Measurements from ENCODE around the gene GDF2. TPM values are rescaled to one million over a fixed set of nuclear protein-coding genes. Genes with fewer than 3 reads are reported as not detected.

Gene GDF2
- total RNA-seq, 3 donors from 2014 or later (not counting 1 experiment from before 2014, with no cell fraction given) = not detected

GRCh38 chr10:47306387-47307210, 15.7 kb upstream of the GDF2 start:
- Mint-ChIP-seq H3K27ac (no peak overlapping the region), H3K9me3 (no peaks in the 10 kb centered on the region), H3K36me3 (no peaks in the 10 kb centered on the region), H3K4me1 (no peaks in the 10 kb centered on the region), H3K4me3 (no peak overlapping the region), H3K27me3 (ENCODE audit: low read depth in 2 of 2) (peaks cover 2 to 7% of the 10 kb centered on the region in 2 donors)
- Histone ChIP-seq H3K36me3 (ENCODE audit: control insufficient read depth, insufficient read depth, low read length) (no peaks in the 10 kb centered on the region), H3K9me3 (ENCODE audit: control insufficient read depth, insufficient read depth, low read length) (no peaks in the 10 kb centered on the region), H3K4me3 (ENCODE audit: low read length) (no peak overlapping the region), H3K4me1 (ENCODE audit: control insufficient read depth, insufficient read depth, low read length) (no peaks in the 10 kb centered on the region), H3K27me3 (ENCODE audit: control insufficient read depth, insufficient read depth, low read length) (no peaks in the 10 kb centered on the region), H3K27ac (ENCODE audit: low read length) (no peak overlapping the region)
- intact Hi-C loops (cut with micrococcal nuclease) = no loop called here
- no peak for DNase-seq
- no peak for TF ChIP-seq CTCF (IDR thresholded peaks at IDR 0.05)
- no peak for ATAC-seq
- WGBS (ENCODE audit: insufficient coverage) = 52% methylated on average over 10 of the region's 10 CpGs

GRCh38 chr10:47307381-47307780, 14.9 kb upstream of the GDF2 start:
- Mint-ChIP-seq H3K27ac (no peak overlapping the region), H3K36me3 (no peaks in the 10 kb centered on the region), H3K4me3 (no peak overlapping the region), H3K9me3 (no peaks in the 10 kb centered on the region), H3K27me3 (ENCODE audit: low read depth in 2 of 2) (peaks cover 2 to 7% of the 10 kb centered on the region in 2 donors), H3K4me1 (no peaks in the 10 kb centered on the region)
- peaks cover 2% of the 10 kb centered on the region for H3K4me1 ChIP-seq (ENCODE audit: control insufficient read depth, insufficient read depth, low read length)
- H3K9me3 ChIP-seq (ENCODE audit: control insufficient read depth, insufficient read depth, low read length) = no peaks in the 10 kb centered on the region
- no peak for TF ChIP-seq CTCF (IDR thresholded peaks at IDR 0.05)
- no peaks in the 10 kb centered on the region for H3K27me3 ChIP-seq (ENCODE audit: control insufficient read depth, insufficient read depth, low read length)
- WGBS (ENCODE audit: insufficient coverage) = 86% methylated on average over 3 of the region's 3 CpGs
- H3K36me3 ChIP-seq (ENCODE audit: control insufficient read depth, insufficient read depth, low read length) = no peaks in the 10 kb centered on the region
- no peak for DNase-seq
- ATAC-seq = no peak
- H3K4me3 ChIP-seq (ENCODE audit: low read length) = no peak overlapping the region
- no peak overlapping the region for H3K27ac ChIP-seq (ENCODE audit: low read length)
- intact Hi-C loops (cut with micrococcal nuclease) = no loop called here

GRCh38 chr10:47308775-47309174, 13.5 kb upstream of the GDF2 start:
- H3K4me1 ChIP-seq (ENCODE audit: control insufficient read depth, insufficient read depth, low read length) = peaks cover 2% of the 10 kb centered on the region
- Mint-ChIP-seq H3K27ac (no peak overlapping the region), H3K27me3 (ENCODE audit: low read depth in 2 of 2) (no peaks in the 10 kb centered on the region), H3K4me3 (no peak overlapping the region), H3K9me3 (no peaks in the 10 kb centered on the region), H3K36me3 (no peaks in the 10 kb centered on the region), H3K4me1 (no peaks in the 10 kb centered on the region)
- DNase-seq = no peak
- no peak for TF ChIP-seq CTCF (IDR thresholded peaks at IDR 0.05)
- intact Hi-C loops (cut with micrococcal nuclease) = no loop called here
- no peak for ATAC-seq
- H3K27me3 ChIP-seq (ENCODE audit: control insufficient read depth, insufficient read depth, low read length) = no peaks in the 10 kb centered on the region
- 91% methylated on average over 8 of the region's 9 CpGs for WGBS (ENCODE audit: insufficient coverage)
- H3K36me3 ChIP-seq (ENCODE audit: control insufficient read depth, insufficient read depth, low read length) = no peaks in the 10 kb centered on the region
- no peak overlapping the region for H3K27ac ChIP-seq (ENCODE audit: low read length)
- no peak overlapping the region for H3K4me3 ChIP-seq (ENCODE audit: low read length)
- no peaks in the 10 kb centered on the region for H3K9me3 ChIP-seq (ENCODE audit: control insufficient read depth, insufficient read depth, low read length)
